ENCODE measurements around the gene MEIG1.
"Not testable (repeated sequence)": the region's sequence is repeated elsewhere in the genome, so short reads cannot be mapped to it uniquely, and the experiment has no call there.

MEIG1 gene

DNA sequence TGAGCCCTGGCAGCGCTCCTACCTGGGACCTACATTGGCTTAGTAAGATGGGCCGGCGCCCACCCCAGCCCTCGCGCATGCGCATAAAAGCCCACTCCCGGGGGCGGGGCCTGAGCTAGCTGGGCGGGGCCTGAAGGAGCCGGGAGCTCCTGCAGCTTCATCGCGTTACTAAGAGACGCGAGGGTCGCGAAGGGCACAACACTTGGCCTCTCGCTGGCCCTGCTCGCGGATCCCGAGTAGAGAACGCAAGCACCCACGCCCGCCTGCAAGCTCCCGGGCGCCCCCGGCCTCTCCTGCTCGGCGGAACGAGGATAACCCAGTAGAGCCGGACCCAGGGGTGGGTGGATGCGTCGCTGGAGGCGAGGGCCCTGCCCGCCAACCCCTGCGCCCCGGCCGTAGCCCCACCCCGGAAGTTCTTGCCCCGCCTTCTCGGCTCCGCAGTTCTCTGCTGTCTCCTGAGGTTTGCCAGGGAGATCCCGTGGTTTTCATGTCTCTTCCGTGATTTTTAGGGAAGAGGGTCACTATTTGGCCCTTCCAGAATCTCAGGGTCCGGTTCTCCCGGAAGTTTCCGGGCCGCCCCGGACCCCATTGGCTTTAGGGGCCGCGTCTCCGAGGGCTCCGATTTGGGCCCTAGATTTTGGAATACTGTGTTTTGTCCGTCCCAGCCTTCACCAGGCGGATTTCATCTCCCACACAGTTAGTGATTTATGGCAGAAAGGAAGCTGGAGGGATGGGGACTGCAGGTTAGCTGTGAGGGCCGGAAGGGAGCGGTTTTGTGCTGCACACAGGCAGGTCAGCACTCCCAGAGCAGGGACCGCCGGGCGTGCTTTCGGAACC lies at the start of gene MEIG1:
Gene MEIG1 (plus strand): TSS at position 168 of the 837 bp plus-strand sequence. CDS start 7,081 bp downstream, outside the sequence.
- DNase-seq: peak; percentile 90

GRCh38 chr10:14910953-14911352 lies 48.2 kb upstream of the MEIG1 start:
- no peak for DNase-seq

DNA sequence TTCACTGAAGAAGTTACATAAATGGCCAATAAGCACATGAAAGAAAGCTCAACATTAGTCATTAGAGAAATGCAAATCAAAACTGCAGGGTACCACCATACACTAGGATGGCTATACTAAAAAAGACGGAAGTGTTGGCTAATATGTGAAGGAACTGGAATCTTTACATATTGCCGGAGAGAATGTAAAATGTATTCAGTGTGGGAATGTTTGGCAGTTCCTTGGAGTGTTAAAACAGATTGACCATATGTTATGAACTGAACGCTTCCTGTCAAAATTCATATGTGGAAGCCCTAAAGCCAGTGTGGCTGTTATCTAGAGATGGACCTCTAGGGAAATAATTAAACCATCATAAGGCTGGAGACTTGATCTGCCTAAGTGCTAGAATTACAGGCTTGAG lies 47.4 kb upstream of the MEIG1 start:
- no peak for DNase-seq

DNA sequence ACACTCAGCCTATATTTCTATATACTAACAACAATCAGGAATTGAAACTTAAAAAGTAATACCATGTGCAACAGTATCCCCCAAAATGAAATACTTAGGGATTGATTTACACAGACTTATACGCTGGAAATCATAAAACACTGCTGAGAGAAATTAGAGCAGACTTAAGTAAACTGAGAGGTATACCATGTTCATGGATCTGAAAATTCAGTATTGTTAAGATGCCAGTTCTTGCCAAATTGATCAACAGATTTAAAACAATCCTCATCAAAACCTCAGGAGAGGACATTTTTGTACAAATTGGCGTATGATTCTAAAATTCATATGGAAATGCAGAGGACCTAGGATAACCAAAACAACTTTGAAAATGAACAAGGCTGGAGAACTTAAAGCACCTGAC lies 42.6 kb upstream of the MEIG1 start:
- no peak for DNase-seq

GRCh38 chr10:14917827-14918226 lies 41.4 kb upstream of the MEIG1 start:
- DNase-seq: no peak

GRCh38 chr10:14918964-14919363 lies 40.2 kb upstream of the MEIG1 start:
- no peak for DNase-seq

GRCh38 chr10:14924013-14924412 lies 35.2 kb upstream of the MEIG1 start:
- DNase-seq: no peak

GRCh38 chr10:14925268-14925667 lies 33.9 kb upstream of the MEIG1 start:
- no peak for DNase-seq

GRCh38 chr10:14926061-14926470 lies 33.1 kb upstream of the MEIG1 start:
- no peak for DNase-seq

GRCh38 chr10:14926722-14927416 lies 32.3 kb upstream of the MEIG1 start:
- DNase-seq: no peak

GRCh38 chr10:14930610-14931009 lies 28.6 kb upstream of the MEIG1 start:
- no peak for DNase-seq

- DNase-seq: no peak
These were observed 22.6 kb upstream of the MEIG1 start for GRCh38 chr10:14936584-14936983.

- not testable (repeated sequence) for DNase-seq
These were observed 20.2 kb upstream of the MEIG1 start for GRCh38 chr10:14938971-14939370.

- DNase-seq: not testable (repeated sequence)
These were observed 16.8 kb upstream of the MEIG1 start for GRCh38 chr10:14942147-14942949.

DNA sequence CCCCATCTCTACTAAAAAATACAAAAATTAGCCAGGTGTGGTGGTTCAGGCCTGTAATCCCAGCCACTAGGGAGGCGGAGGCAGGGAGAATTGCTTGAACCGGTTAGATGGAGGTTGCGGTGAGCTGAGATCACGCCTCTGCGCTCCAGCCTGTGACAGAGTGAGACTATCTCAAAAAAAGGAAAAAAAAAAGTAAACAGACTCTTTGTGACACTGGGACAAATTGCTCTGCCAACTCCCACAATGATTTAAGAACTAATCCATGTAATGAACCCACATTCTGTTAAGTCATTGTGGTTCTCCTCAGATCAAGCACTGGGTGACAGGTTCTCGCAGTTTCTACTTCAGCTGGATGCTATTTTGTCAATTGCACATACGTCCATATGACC lies 16.2 kb upstream of the MEIG1 start:
- not testable (repeated sequence) for DNase-seq

DNA sequence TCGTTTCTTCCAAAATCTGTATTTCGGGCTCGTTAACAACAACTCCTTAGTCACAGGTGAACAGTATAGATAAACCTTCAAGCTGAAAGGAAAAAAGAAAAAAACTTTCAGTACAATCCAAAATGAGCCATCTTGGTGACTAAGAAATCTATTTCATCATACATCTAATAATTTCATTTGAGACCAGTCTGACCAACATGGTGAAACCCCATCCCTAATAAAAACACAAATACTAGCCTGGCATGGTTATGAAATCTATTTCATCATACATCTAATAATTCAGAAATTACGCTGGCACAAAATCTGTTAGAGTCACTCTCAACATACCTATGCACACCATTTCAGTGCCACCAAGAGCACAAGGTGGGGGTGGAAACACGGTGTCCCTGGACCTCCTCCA lies 14.1 kb upstream of the MEIG1 start:
- no peak for DNase-seq

- no peak for DNase-seq
These were observed 11.9 kb upstream of the MEIG1 start for GRCh38 chr10:14947268-14947667.

GRCh38 chr10:14949291-14949690 lies 9.9 kb upstream of the MEIG1 start:
- no peak for DNase-seq

DNA sequence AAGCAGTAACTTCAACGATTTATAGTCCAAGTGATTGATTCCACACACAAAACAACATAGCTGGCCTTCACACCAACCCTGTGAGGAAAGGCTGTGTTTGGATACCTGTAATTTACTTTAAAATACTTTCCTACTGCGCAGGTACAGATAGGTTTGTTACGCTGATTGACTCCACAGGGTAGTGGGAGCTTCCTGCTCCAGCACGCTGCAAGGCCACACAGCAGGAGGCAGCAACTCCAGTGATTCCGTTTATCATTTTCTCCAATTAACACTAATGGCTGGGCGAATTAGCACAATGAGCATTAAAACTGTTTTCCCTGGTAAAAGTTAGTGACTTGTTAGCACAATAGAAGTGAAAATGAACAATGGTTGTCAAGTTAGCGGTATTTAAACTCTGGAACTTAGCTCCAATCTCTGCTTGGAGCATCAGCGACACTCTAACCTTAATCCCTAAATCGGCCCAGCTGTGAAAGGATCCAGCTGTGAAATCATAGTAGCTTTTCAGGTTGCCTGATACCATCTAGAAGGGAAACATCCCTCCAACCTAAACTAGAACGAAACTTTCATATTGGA lies 6.3 kb upstream of the MEIG1 start:
- no peak for DNase-seq

DNA sequence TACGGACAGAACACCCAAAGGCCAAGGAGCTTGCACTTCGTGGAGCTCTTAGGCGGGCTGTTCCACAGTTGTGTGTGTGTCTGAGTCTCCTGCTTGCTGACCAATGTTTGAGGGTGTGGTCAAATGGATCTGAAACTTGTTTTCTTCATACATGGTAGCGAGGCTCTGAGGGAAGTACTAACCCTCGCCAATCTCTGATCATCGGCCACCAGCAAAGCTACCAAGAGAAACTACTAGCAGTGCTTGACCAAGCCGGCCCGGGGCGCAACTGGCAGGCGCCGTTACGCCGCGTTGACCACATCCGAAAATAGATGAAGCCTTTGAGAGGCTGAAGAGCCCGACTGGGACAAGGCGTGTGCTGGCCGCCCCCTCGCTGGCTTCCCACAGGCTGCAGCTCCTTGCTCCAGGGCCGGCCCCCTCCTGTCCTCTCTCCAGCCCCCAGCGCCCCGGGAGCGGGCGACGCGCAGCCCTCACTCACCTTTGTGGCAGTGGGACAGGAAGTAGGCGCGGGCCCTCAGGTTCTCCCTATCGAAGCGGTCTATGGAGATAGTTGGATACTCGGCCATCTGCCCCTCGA lies 5.7 kb upstream of the MEIG1 start:
- peak; percentile 32 for DNase-seq

DNA sequence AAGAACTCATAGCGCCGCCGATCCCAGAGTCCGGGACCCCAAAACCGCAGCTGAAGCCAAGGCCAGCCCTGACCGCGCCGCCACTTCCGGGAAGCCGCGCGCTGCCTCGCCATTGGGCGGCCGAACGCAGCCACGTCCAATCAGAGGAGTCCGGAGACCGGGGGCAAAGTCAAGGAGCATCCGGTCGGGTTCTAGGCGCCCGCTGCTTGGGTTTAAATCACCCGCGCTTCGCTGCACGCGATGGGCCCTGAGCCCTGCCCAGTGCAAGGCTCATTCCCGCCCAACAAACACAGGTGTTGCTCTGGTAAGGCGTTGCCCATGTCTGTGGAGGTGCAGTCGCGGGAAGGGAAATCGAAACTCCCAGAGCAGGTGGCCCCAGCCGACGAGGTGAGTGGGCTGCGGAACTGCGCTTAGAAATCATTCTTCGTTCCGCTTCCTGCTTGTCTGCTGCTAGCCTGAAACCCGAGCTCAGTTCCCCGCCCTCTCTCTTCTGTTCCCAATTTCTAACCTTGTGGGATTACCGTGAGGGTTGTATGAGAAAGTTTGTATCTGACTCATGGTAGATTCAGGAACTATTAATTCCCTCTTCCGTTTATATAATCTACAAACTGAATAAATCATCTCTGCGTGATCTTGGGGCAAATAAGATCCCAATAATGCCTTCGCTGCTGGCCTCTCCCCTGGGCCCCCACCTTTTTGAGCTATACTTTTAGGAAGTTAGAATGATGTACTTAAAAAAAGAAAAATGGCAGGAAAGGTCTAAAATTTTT lies 5.0 kb upstream of the MEIG1 start, which contains the start of gene DCLRE1C:
Gene DCLRE1C (minus strand): TSS at position 96 of the 770 bp plus-strand sequence. CDS start 86 bp downstream, at position 10.
- DNase-seq: peak; percentile 87

GRCh38 chr10:14954934-14955333 lies 4.3 kb upstream of the MEIG1 start:
- DNase-seq: no peak

Data from NCI-H1092 treated with DMSO at 0.1 percent for 48 hours (cell line).